ENCODE data around the gene LPCAT1.
A peak's percentile ranks its signal among the peaks of the same experiment; 100 is the strongest.

The LPCAT1 gene

GRCh38 chr5:1497795-1498622 lies 25.8 kb downstream of the LPCAT1 start:
- no peak for DNase-seq (ENCODE audit: low read depth)

GRCh38 chr5:1497242-1497777 lies 26.4 kb downstream of the LPCAT1 start:
- DNase-seq (ENCODE audit: low read depth), result no peak

DNA sequence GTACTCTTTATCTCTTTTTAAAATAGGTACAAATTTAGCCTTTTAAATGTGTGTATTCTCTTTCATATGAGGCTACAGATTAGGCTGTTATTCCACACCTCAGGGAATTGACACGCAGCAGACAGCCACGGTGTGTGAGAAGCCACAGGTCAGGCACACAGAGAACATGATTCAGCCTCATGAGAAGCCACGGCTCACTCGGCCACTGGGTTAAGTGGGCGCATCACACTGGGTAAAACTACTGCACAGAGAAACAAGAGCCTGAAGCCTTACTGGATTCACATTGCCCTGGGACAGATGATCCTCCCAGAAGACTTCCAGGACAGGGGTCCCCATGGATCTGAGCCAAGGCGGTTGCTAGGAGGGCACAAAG lies 28.2 kb downstream of the LPCAT1 start:
- DNase-seq (ENCODE audit: low read depth), result no peak

GRCh38 chr5:1494780-1495524 lies 28.8 kb downstream of the LPCAT1 start:
- no peak for DNase-seq (ENCODE audit: low read depth)

GRCh38 chr5:1493941-1494340 lies 29.8 kb downstream of the LPCAT1 start:
- DNase-seq (ENCODE audit: low read depth), result no peak

DNA sequence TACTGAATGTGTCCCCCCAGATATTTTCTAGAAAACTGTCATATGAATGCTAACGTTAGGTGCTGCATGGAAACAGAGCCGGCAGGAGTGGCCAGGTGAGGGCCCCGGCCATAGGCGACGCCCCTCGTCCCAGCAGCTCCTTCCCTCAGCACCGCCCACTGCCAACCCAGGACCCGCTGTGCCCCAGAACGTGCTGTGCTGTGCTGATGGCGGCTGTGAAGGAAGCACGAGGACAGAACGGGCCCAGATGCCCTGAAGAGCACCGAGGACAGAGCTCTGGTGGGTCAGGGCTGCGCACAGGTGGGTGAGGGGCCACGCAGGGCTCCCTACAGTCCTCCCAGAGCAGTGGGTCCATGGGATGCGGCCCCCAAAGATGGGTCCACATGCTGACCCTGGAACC lies 30.3 kb downstream of the LPCAT1 start:
- DNase-seq (ENCODE audit: low read depth), result no peak

- no peak for DNase-seq (ENCODE audit: low read depth)
Measured at GRCh38 chr5:1492757-1493156, 31.0 kb downstream of the LPCAT1 start.

- DNase-seq (ENCODE audit: low read depth), result no peak
Measured at GRCh38 chr5:1490376-1490775, 33.4 kb downstream of the LPCAT1 start.

- no peak for DNase-seq (ENCODE audit: low read depth)
Measured at GRCh38 chr5:1489754-1490153, 34.0 kb downstream of the LPCAT1 start.

GRCh38 chr5:1488882-1489680 lies 34.7 kb downstream of the LPCAT1 start:
- peak; percentile 90 for DNase-seq (ENCODE audit: low read depth)

DNA sequence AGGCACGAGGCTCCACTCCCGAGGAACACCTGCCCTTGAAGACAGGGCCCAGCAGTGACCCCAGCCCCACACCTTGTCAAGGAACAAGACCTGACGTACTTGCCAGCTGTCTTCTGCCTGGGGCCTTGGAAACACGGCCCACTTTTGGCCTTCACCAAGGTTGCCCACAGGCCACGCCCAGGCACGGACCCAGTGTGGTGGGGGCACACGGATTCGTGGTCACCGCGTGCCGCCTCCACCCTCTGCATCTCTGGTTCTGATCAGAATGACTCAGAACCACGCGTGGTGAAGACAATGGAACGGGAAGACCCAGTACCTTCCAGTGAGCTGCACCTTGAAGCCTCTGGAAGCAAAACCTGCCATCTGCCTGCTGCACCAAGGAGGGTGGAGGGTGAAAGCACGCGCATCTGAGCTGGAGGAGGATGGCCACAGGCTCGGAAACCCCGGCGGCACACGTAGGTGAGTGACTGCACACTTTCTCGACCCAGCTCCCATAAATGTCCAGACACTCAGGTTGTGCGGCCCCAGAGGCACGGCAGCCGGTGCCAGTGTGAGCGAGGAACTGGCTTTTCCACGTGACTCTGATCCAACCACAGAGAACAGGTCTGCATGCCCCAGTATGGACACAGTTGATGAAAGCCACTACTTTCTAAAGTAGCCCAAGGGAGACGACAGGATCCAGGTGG lies 36.5 kb downstream of the LPCAT1 start:
- DNase-seq (ENCODE audit: low read depth), result no peak

DNA sequence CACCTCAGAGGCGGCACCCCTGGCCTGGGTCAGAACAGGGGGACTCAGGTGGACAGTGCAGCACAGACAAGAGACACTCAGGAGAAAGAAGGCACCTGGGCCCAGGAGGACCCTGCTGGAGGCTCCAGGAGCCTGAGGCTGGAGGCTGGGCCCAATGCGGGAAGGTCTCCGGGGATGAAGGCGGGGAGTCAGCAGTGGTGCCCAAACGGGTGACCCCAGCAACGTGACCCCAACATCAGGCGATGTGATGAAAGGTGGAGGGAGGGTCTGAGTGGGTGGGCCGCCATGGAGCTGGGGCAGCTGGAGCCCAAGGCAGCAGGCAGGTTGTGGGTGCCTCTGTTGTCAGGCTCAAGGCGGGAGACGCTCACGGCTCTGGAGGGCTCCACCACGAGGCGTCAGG lies 37.5 kb downstream of the LPCAT1 start:
- DNase-seq (ENCODE audit: low read depth), result no peak

GRCh38 chr5:1485579-1486118 lies 38.1 kb downstream of the LPCAT1 start:
- no peak for DNase-seq (ENCODE audit: low read depth)

GRCh38 chr5:1484730-1485578 lies 38.8 kb downstream of the LPCAT1 start:
- DNase-seq (ENCODE audit: low read depth), result no peak

- no peak for DNase-seq (ENCODE audit: low read depth)
Measured at GRCh38 chr5:1483856-1484729, 39.7 kb downstream of the LPCAT1 start.

- DNase-seq (ENCODE audit: low read depth), result no peak
Measured at GRCh38 chr5:1483064-1483463, 40.7 kb downstream of the LPCAT1 start.

- DNase-seq (ENCODE audit: low read depth), result no peak
Measured at GRCh38 chr5:1481959-1482331, 41.8 kb downstream of the LPCAT1 start.

DNA sequence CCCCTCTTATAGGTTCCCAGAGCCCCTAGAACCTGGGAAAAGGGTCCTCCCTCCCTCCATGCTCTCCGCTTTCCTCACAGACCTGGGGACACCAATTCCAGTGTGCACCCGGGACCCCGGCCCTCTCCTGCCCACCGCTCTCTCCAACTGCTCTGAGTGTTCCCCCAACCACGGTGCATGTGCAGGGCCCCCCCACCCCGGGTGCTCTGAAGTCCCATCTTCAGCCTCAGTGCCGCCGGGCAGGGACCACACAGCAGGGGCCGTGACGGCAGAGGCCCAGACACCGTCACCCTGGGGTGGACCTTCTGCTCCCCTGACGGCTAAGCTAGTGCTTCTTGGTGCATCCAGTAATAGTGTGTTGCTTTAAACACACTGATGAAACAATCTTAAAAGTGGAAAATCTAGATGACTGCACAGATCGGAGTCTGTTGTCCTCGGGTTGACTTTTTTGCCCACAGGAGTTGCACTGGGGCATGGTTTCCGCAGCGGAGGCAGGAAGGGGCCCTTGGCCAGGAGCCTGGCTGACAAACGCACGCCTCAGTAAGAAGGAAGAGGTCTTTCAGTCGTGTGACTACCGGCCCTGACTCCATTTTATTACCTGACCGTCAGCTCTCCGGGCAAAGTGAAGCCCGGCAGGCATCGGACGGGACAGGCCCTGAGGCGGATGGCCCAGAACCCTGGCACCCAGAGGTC lies 42.3 kb downstream of the LPCAT1 start:
- no peak for DNase-seq (ENCODE audit: low read depth)

DNA sequence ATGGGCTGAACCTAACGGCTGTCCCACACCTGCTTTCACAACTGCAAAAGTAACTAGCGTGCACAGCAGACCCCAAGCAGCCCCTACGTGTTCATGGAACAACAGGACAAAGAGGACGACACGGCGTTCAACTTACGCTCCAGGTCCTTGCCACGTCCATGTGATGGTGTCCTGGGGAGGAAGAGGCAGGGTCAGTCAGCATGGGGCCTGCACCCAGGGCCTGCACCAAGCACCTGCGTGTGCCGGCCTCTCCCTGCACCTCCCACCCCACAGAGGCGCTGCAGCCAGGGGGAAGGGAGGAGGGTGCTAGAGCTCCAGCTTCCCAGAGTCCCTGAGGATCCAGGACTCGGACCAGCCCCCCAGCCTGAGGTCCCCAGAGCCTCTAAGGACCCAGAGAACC lies 43.0 kb downstream of the LPCAT1 start:
- no peak for DNase-seq (ENCODE audit: low read depth)

All from stromal cell of bone marrow (primary cell).